ENCODE results near the gene ZMAT2.

DNA sequence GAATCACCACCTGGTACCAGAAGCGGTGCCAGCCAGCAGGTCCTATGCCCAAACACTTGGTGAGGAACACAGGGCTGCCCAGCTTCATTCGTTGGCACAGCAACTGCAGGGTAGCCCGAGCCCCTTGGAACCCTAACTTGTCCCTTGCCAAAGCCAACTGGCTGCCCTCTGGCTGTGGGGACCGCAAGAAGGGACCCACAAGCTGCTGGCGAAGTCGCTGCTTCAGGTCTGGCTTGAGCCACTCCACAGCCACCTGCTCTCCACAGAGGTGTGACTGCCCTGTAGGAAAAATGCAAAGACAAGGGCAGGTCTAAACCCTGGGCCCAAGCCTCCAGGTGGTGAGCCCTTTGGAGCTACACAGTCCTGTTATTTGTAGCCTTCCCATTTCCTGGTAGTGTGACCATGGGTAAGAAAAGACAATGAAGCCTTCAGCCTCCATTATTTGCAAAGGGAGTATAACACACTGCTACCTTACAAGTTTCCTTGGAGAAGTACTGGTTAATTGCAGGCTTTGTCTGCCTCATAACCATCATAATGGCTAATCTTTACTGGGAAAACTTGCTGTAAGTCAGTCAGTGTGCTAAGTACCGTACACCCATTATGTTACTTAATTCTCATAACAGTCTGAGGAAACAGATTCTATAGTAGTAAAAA is 28.6 kb upstream of the ZMAT2 start:
- TF ChIP-seq, protein P1, sequence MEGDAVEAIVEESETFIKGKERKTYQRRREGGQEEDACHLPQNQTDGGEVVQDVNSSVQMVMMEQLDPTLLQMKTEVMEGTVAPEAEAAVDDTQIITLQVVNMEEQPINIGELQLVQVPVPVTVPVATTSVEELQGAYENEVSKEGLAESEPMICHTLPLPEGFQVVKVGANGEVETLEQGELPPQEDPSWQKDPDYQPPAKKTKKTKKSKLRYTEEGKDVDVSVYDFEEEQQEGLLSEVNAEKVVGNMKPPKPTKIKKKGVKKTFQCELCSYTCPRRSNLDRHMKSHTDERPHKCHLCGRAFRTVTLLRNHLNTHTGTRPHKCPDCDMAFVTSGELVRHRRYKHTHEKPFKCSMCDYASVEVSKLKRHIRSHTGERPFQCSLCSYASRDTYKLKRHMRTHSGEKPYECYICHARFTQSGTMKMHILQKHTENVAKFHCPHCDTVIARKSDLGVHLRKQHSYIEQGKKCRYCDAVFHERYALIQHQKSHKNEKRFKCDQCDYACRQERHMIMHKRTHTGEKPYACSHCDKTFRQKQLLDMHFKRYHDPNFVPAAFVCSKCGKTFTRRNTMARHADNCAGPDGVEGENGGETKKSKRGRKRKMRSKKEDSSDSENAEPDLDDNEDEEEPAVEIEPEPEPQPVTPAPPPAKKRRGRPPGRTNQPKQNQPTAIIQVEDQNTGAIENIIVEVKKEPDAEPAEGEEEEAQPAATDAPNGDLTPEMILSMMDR (IDR thresholded peaks at IDR 0.05), result no peak
- no peak for TF ChIP-seq POLR2A (IDR thresholded peaks at IDR 0.05)

Measured in heart left ventricle (tissue), 13 donors.